Osteocyte (in vitro differentiated cells): ENCODE results near the gene ZFAND2A. TPM values are rescaled to one million over a fixed set of nuclear protein-coding genes. Genes with fewer than 3 reads are reported as not detected.

ENCODE experiments used
- DNase-seq: peaks from one replicate; pipeline ENCODE4 v3.0.0; 2021; ENCODE audit warnings: mixed read lengths; ENCODE audit not compliant: unreplicated experiment; ENCODE audit errors: extremely low spot score
- H3K27ac Mint-ChIP-seq: one replicate; pipeline ENCODE4 v1.8.0; 2021; ENCODE audit warnings: mild to moderate bottlenecking, mixed read lengths; ENCODE audit not compliant: unreplicated experiment
- H3K27me3 Mint-ChIP-seq: one replicate; pipeline ENCODE4 v1.8.0; 2021; ENCODE audit warnings: mixed read lengths; ENCODE audit not compliant: unreplicated experiment
- H3K36me3 Mint-ChIP-seq: one replicate; pipeline ENCODE4 v1.8.0; 2021; ENCODE audit warnings: mixed read lengths; ENCODE audit not compliant: unreplicated experiment
- H3K4me1 Mint-ChIP-seq: one replicate; pipeline ENCODE4 v1.8.0; 2021; ENCODE audit warnings: mixed read lengths; ENCODE audit not compliant: unreplicated experiment
- H3K4me3 Mint-ChIP-seq: one replicate; pipeline ENCODE4 v1.8.0; 2021; ENCODE audit warnings: mild to moderate bottlenecking, moderate library complexity, mixed read lengths; ENCODE audit not compliant: unreplicated experiment
- H3K9me3 Mint-ChIP-seq: one replicate; pipeline ENCODE4 v1.8.0; 2021; ENCODE audit warnings: mixed read lengths; ENCODE audit not compliant: unreplicated experiment
- CTCF ChIP-seq: fragments of 200-600 bp; sonication (generic); IDR thresholded peaks from 2 replicates; pipeline ENCODE4 v1.5.0; 2021; ENCODE audit warnings: antibody characterized with exemption, mild to moderate bottlenecking, moderate library complexity
- total RNA-seq: library from RNA; stranded (reverse); gene quantifications from 2 replicates; pipeline ENCODE4 v1.2.1, GENCODE V29; 2021

Gene ZFAND2A
- total RNA-seq, 1 donor from 2014 or later, result 18.3 TPM

GRCh38 chr7:1154172-1154739 lies 5.7 kb downstream of the ZFAND2A start:
- Mint-ChIP-seq H3K27me3 (no peaks in the 10 kb centered on the region), H3K27ac (no peak overlapping the region), H3K36me3 (peaks cover 28% of the 10 kb centered on the region), H3K4me1 (peaks cover 24% of the 10 kb centered on the region), H3K9me3 (no peaks in the 10 kb centered on the region), H3K4me3 (no peak overlapping the region)
- TF ChIP-seq CTCF, result no peak
- no peak for DNase-seq

- Mint-ChIP-seq H3K36me3 (peaks cover 28% of the 10 kb centered on the region), H3K27ac (no peak overlapping the region), H3K4me3 (no peak overlapping the region), H3K9me3 (no peaks in the 10 kb centered on the region), H3K4me1 (peaks cover 10% of the 10 kb centered on the region), H3K27me3 (no peaks in the 10 kb centered on the region)
- TF ChIP-seq CTCF, result no peak
- no peak for DNase-seq
Measured at GRCh38 chr7:1152492-1152891, 7.5 kb downstream of the ZFAND2A start.

GRCh38 chr7:1151653-1152425 lies 8.2 kb downstream of the ZFAND2A start:
- no peak for TF ChIP-seq CTCF
- DNase-seq, result no peak
- H3K36me3 Mint-ChIP-seq, result peaks cover 28% of the 10 kb centered on the region
- no peaks in the 10 kb centered on the region for H3K27me3 Mint-ChIP-seq
- peaks cover 4% of the 10 kb centered on the region for H3K4me1 Mint-ChIP-seq
- no peak overlapping the region for H3K27ac Mint-ChIP-seq
- no peaks in the 10 kb centered on the region for H3K9me3 Mint-ChIP-seq
- no peak overlapping the region for H3K4me3 Mint-ChIP-seq

- peaks cover 28% of the 10 kb centered on the region for H3K36me3 Mint-ChIP-seq
- H3K27me3 Mint-ChIP-seq, result no peaks in the 10 kb centered on the region
- DNase-seq, result no peak
- no peak for TF ChIP-seq CTCF
- no peaks in the 10 kb centered on the region for H3K9me3 Mint-ChIP-seq
- no peak overlapping the region for H3K27ac Mint-ChIP-seq
- H3K4me3 Mint-ChIP-seq, result no peak overlapping the region
- H3K4me1 Mint-ChIP-seq, result no peaks in the 10 kb centered on the region
Measured at GRCh38 chr7:1151156-1151555, 8.8 kb downstream of the ZFAND2A start.

GRCh38 chr7:1150400-1151002 lies 9.5 kb downstream of the ZFAND2A start:
- H3K4me1 Mint-ChIP-seq, result no peaks in the 10 kb centered on the region
- H3K4me3 Mint-ChIP-seq, result no peak overlapping the region
- TF ChIP-seq CTCF, result no peak
- H3K36me3 Mint-ChIP-seq, result peaks cover 27% of the 10 kb centered on the region
- H3K27ac Mint-ChIP-seq, result no peak overlapping the region
- H3K9me3 Mint-ChIP-seq, result no peaks in the 10 kb centered on the region
- H3K27me3 Mint-ChIP-seq, result no peaks in the 10 kb centered on the region
- DNase-seq, result no peak
